Epithelial cell of esophagus (primary cell): ENCODE results near the gene RNF145.
"Not testable (repeated sequence)": the region's sequence is repeated elsewhere in the genome, so short reads cannot be mapped to it uniquely, and the experiment has no call there.

Source experiments
- DNase-seq: peaks from one replicate; pipeline ENCODE4 v3.0.0; 2010; ENCODE audit warnings: low read depth
- H3K4me3 ChIP-seq: 2 replicates; pipeline ENCODE4 v1.5.1; 2011; ENCODE audit warnings: mild to moderate bottlenecking, low read length, control low read depth
- CTCF ChIP-seq: IDR thresholded peaks from 2 replicates; pipeline ENCODE4 v1.5.1; 2011; ENCODE audit warnings: low read depth, mild to moderate bottlenecking, low read length, control low read depth, inconsistent platforms; ENCODE audit not compliant: insufficient read depth; ENCODE audit errors: missing control alignments

The RNF145 gene

GRCh38 chr5:159244890-159245289 is 35.5 kb upstream of the RNF145 start:
- DNase-seq = no peak
- no peak overlapping the region for H3K4me3 ChIP-seq
- TF ChIP-seq CTCF = no peak

- no peak for TF ChIP-seq CTCF
- H3K4me3 ChIP-seq = no peak overlapping the region
- DNase-seq = no peak
These were observed 34.8 kb upstream of the RNF145 start for GRCh38 chr5:159244163-159244562.

- DNase-seq = no peak
- no peak overlapping the region for H3K4me3 ChIP-seq
- TF ChIP-seq CTCF = no peak
These were observed 34.0 kb upstream of the RNF145 start for GRCh38 chr5:159243385-159243784.

- no peak overlapping the region for H3K4me3 ChIP-seq
- no peak for TF ChIP-seq CTCF
- peak; percentile 64 for DNase-seq
These were observed 33.3 kb upstream of the RNF145 start for GRCh38 chr5:159242656-159243055.

GRCh38 chr5:159241946-159242552 is 32.7 kb upstream of the RNF145 start:
- DNase-seq = peak; percentile 77
- no peak for TF ChIP-seq CTCF

GRCh38 chr5:159240301-159240870 is 31.0 kb upstream of the RNF145 start:
- no peak for TF ChIP-seq CTCF
- no peak overlapping the region for H3K4me3 ChIP-seq
- peak; percentile 68 for DNase-seq

More at GRCh38 chr5:159241946-159242552, 32.7 kb upstream of the RNF145 start:
- no peak overlapping the region for H3K4me3 ChIP-seq

- DNase-seq, H3K4me3 ChIP-seq: not testable (repeated sequence)
These were observed 26.6 kb upstream of the RNF145 start for GRCh38 chr5:159235871-159236520.
